ENCODE measurements around the gene KLHDC10.
"Not testable (repeated sequence)": the region's sequence is repeated elsewhere in the genome, so short reads cannot be mapped to it uniquely, and the experiment has no call there.

The KLHDC10 gene

GRCh38 chr7:130079846-130080394, 9.6 kb downstream of the KLHDC10 start:
- DNase-seq (ENCODE audit: low spot score), result no peak

GRCh38 chr7:130083497-130083896, 13.2 kb downstream of the KLHDC10 start:
- not testable (repeated sequence) for DNase-seq (ENCODE audit: low spot score)

GRCh38 chr7:130084037-130084875, 13.9 kb downstream of the KLHDC10 start:
- DNase-seq (ENCODE audit: low spot score), result no peak

- DNase-seq (ENCODE audit: low spot score), result not testable (repeated sequence)
Measured at GRCh38 chr7:130085235-130085634, 14.9 kb downstream of the KLHDC10 start.

GRCh38 chr7:130086938-130087337, 16.6 kb downstream of the KLHDC10 start:
- DNase-seq (ENCODE audit: low spot score), result no peak

GRCh38 chr7:130087364-130087763, 17.0 kb downstream of the KLHDC10 start:
- no peak for DNase-seq (ENCODE audit: low spot score)

- DNase-seq (ENCODE audit: low spot score), result no peak
Measured at GRCh38 chr7:130090745-130091532, 20.6 kb downstream of the KLHDC10 start.

- DNase-seq (ENCODE audit: low spot score), result no peak
Measured at GRCh38 chr7:130091999-130092398, 21.7 kb downstream of the KLHDC10 start.

- no peak for DNase-seq (ENCODE audit: low spot score)
Measured at GRCh38 chr7:130092598-130092997, 22.3 kb downstream of the KLHDC10 start.

GRCh38 chr7:130095812-130096211, 25.5 kb downstream of the KLHDC10 start:
- DNase-seq (ENCODE audit: low spot score), result no peak

- DNase-seq (ENCODE audit: low spot score), result no peak
Measured at GRCh38 chr7:130096243-130096827, 26.0 kb downstream of the KLHDC10 start.

- no peak for DNase-seq (ENCODE audit: low spot score)
Measured at GRCh38 chr7:130099331-130099730, 29.0 kb downstream of the KLHDC10 start.

GRCh38 chr7:130102588-130102987, 32.3 kb downstream of the KLHDC10 start:
- DNase-seq (ENCODE audit: low spot score), result no peak

- no peak for DNase-seq (ENCODE audit: low spot score)
Measured at GRCh38 chr7:130107949-130108674, 37.8 kb downstream of the KLHDC10 start.

- DNase-seq (ENCODE audit: low spot score), result no peak
Measured at GRCh38 chr7:130108809-130109208, 38.5 kb downstream of the KLHDC10 start.

GRCh38 chr7:130112093-130112492, 41.8 kb downstream of the KLHDC10 start:
- DNase-seq (ENCODE audit: low spot score), result no peak

- DNase-seq (ENCODE audit: low spot score), result no peak
Measured at GRCh38 chr7:130112662-130113425, 42.5 kb downstream of the KLHDC10 start.

- DNase-seq (ENCODE audit: low spot score), result not testable (repeated sequence)
Measured at GRCh38 chr7:130113426-130113805, 43.1 kb downstream of the KLHDC10 start.

- DNase-seq (ENCODE audit: low spot score), result no peak
Measured at GRCh38 chr7:130113887-130114286, 43.6 kb downstream of the KLHDC10 start.

GRCh38 chr7:130114374-130114773, 44.0 kb downstream of the KLHDC10 start:
- DNase-seq (ENCODE audit: low spot score), result no peak

- DNase-seq (ENCODE audit: low spot score), result no peak
Measured at GRCh38 chr7:130114776-130115175, 44.4 kb downstream of the KLHDC10 start.
